ENCODE results near the gene GLIS1.
A peak's percentile ranks its signal among the peaks of the same experiment; 100 is the strongest.
"Not testable (repeated sequence)": the region's sequence is repeated elsewhere in the genome, so short reads cannot be mapped to it uniquely, and the experiment has no call there.

GLIS1 gene

DNA sequence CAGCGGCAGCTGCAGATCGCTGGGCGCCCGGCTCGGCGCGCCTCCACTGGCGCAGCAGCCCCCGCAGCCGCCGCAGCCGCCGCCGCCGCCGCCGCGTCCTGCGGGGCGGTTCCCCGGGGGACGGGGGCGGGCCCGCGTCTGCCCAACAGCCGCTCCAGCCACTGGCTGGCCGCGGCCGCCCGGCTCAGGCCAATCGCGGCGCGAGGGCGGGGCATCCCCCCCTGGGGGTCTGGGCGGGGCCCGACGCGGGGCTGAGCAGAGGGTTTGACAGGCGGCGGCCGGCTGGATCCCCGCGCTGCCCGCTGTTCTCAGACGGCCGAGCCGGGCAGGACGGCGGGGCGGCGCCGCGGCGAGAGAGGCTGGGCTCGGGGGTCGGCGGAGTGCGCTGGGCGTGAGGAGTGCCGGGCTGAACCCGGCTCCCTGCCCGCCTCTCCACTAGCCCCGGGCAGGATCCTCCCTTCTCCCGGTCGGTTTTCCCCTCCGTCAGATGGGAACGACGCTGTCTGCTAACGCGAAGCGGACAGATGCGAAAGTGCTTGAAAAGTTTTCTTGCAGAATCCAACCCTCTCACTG is at the start of gene GLIS1:
GLIS1 (minus strand) TSS at position 56 of the 573 bp plus-strand sequence. CDS start 1,100 bp downstream, outside the sequence.
- DNase-seq (ENCODE audit: insufficient read length, low spot score) (peak; percentile 92), FAIRE-seq (no peak)
- TF ChIP-seq POLR2A (IDR thresholded peaks at IDR 0.05; ENCODE audit: low read depth, low read length) = 0 out of 2 replicates have a peak, but pooled peaks have one; percentile 19

DNA sequence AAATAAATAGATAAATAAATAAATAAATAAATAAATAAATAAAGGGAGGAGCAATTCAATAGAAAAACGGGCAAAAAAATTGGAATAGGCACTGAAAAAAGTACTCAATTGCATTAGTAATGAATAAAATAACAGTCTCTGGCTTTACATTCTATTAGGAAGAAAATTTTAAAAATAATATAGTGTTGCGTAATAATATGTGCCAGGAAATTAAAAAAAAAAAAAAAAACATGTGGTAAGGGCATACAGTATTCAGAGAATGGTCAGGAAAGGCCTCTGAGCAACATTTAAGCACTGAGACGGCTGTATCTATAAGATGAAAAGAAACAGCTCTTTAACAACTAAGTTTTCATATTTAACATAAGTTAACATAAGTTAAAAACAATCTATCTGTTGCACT is 48.7 kb upstream of the GLIS1 start:
- FAIRE-seq (no peak), DNase-seq (ENCODE audit: insufficient read length, low spot score) (no peak)
- no peak for TF ChIP-seq POLR2A (IDR thresholded peaks at IDR 0.05; ENCODE audit: low read depth, low read length)

DNA sequence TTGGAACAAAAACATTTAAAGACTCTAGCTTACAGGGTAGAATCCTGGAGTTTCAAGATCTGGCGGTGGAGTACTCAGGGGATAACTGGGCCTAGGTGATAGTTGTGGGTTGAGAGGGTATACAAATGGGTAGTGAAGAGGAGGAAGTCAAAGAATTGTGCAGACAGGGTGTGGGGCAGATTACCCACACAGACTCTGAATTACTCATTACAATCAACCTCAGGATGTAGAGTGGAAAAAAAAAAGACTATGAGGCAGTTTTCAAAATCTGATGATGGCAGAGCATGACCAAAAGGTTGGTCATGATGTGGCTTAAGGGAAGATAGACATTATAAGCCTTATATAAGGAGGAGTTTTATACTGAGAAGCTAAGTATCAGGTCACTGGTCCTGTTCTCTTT is 44.1 kb upstream of the GLIS1 start:
- FAIRE-seq (no peak), DNase-seq (ENCODE audit: insufficient read length, low spot score) (no peak)
- no peak for TF ChIP-seq POLR2A (IDR thresholded peaks at IDR 0.05; ENCODE audit: low read depth, low read length)

DNA sequence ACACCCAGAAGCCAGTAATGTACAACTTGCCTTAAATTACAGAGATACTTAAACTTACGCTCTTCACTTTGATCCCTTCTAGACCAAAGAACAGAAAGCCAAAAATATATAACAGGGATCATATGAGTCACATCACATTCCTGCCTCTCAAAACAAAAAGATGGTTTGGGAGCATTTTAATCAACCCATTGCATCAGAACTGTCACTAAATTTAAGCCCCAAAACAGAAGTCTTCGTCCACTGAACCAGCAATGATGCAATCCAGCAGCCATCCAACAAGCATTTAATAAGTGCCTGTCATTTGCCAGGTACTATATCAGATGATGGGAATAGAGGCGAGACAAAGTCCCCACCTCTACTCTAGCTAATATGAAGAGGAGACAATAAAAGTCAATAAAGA is 42.7 kb upstream of the GLIS1 start:
- no peak for TF ChIP-seq POLR2A (IDR thresholded peaks at IDR 0.05; ENCODE audit: low read depth, low read length)
- DNase-seq (ENCODE audit: insufficient read length, low spot score) (no peak), FAIRE-seq (no peak)

DNA sequence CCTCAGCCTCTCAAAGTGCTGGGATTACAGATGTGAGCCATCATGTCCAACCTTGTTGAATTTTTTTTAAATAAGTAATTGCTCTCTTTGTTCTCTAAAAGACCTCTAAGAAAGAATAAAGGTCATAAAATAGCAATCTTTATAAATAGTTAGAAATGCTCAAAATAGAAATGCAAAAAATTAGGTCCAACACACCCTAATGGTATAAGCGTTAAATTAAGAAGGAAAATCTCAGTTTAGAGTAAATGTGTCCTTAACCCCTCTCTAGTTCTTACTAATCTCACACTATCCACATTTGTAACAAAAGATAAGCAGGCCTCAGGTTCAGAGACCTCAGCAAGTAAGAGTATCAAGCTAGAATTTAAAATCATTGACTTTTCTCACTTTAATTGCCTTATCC is 38.3 kb upstream of the GLIS1 start:
- FAIRE-seq (no peak), DNase-seq (ENCODE audit: insufficient read length, low spot score) (no peak)
- no peak for TF ChIP-seq POLR2A (IDR thresholded peaks at IDR 0.05; ENCODE audit: low read depth, low read length)

DNA sequence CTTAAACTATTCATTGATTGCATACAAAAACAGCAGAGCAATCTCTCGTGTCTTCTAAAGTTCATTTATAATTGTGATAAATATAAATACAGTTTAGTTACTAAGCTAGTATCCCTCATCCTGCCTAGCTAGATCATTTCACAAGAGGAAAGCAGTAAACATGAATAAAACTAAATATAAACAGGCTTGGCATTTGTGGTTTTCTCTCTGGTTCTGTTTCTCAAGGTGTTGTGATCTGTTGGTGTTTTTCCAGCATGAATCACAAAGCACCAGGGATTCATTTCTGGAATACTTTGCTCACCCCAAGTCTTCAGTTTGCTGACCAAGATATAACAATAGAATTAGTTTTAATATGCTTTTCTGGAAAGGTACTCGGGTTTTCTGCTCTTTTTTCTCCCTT is 32.7 kb upstream of the GLIS1 start:
- TF ChIP-seq POLR2A (IDR thresholded peaks at IDR 0.05; ENCODE audit: low read depth, low read length) = no peak
- no peak for DNase-seq (ENCODE audit: insufficient read length, low spot score)
- FAIRE-seq = peak; percentile 43

DNA sequence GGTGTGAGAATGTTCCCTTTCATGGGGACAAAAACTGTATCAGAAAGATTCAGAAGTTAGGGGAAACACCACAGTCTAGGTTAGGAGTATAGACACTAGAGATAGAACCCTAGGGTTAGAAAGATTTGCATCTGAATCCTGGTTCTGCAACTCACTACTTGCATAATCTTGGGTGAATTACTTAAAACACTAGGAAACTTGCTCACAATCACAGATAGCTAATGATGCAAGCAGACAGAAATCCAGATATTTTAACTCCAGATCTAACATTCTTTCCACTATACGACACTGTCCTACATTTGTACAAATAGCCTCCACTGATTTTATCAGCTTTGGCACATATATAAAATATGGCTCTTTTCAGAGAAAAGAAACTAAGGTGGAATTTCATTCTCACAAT is 30.8 kb upstream of the GLIS1 start:
- DNase-seq (ENCODE audit: insufficient read length, low spot score) (no peak), FAIRE-seq (no peak)
- TF ChIP-seq POLR2A (IDR thresholded peaks at IDR 0.05; ENCODE audit: low read depth, low read length) = no peak

DNA sequence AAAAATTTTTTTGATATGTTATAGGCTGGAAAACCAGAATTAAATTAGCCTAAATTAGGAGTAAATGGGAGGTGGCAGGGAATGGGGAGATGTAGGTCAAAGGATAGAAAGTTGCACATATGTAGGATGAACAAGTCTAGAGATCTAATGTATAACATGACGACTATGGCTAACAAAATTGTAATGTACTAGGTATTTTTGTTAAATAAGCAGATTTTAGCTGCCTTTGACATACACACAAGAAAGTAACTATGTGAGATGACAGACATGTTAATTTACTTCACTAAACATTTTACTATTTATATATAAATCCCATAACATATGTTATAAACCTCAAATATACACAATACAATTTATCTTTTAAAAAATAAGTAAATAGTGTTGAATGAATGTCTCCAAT is 30.2 kb upstream of the GLIS1 start:
- FAIRE-seq (no peak), DNase-seq (ENCODE audit: insufficient read length, low spot score) (no peak)
- no peak for TF ChIP-seq POLR2A (IDR thresholded peaks at IDR 0.05; ENCODE audit: low read depth, low read length)

DNA sequence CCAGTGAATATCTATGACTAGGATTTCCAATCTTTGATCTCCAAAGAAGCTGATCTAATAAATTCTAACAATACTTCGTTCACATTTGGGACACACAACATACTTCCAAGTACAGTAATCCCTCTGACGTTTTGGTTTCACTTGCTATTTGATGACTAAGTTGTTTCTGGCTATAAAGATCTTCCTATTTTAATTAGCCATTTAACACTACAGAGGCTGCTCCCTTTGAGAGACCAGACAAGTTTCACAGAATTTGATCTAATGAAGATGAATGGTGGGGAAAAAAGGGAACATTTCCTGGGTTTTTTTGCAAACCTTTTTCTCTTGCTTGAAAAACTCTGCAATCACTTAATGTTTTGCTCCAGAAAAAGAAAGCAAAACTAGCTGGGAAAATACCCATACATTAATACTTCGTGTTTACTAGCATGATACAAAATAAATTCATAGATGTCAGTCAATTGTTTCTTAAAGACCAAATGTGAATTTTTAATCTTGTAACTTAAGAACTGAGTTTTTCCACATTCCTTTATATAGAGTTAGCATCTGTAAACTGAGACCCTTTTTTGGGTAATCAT is 28.0 kb upstream of the GLIS1 start:
- no peak for TF ChIP-seq POLR2A (IDR thresholded peaks at IDR 0.05; ENCODE audit: low read depth, low read length)
- DNase-seq (ENCODE audit: insufficient read length, low spot score) = no peak
- FAIRE-seq = peak; percentile 60

DNA sequence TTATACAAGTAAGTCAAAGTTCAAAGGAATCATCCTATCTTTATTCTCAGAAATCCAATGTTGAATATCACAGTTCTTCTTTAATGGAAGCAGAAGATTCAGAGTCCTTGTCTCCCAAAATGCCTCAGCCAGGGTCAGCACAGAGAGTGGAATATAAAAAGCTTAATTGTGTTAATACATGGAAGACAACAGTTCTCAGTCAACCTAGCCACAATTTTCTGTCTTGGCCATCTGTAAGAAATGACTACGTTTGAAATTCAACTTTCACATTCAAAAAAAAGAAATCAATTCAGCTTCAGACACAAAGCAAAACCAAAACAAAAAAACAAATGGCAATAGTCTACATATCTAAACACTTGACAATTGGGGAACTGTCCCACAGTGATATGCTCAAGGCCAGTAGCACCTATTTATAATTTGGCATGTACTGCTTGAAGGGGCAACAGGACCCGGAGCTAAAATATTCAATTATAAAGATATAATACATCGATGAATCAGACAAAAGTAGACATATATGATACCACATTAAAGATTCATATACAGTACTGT is 27.3 kb upstream of the GLIS1 start:
- FAIRE-seq (no peak), DNase-seq (ENCODE audit: insufficient read length, low spot score) (no peak)
- no peak for TF ChIP-seq POLR2A (IDR thresholded peaks at IDR 0.05; ENCODE audit: low read depth, low read length)

DNA sequence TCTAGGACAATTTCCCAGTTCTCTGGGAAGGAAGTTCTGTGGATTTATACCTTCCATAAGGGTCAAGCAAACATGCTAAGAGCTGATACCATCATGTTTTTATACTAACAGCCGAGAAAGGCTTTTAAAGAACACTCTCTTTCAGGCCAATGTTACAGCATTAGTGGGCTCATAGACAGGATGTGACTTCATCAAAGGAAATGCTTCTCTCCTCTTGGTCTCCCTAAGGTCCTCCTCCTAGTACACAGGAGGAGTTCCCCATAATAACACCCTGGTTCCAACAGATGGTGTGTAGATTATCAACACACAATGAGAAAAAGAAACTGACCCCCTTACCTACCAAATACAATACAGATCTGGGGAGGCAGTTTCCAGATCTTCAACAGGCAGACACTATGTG is 26.7 kb upstream of the GLIS1 start:
- FAIRE-seq = peak; percentile 41
- TF ChIP-seq POLR2A (IDR thresholded peaks at IDR 0.05; ENCODE audit: low read depth, low read length) = no peak
- DNase-seq (ENCODE audit: insufficient read length, low spot score) = no peak

DNA sequence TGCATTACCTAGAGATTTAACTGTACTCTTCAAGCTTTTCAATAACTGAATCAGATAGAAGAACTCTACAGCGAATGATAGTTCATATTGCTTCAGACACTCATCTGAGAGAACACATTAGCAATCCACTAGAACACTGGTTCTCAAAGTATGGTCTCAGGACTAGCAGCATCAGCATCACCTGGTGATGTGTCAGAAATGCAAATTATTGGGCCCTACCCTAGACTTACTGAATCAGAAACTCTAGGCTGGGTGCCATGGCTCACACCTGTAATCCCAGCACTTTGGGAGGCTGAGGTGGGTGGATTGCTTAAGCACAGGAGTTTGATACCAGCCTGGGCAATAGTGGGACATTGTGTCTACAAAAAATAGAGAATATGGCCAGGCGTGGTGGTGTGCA is 24.9 kb upstream of the GLIS1 start:
- FAIRE-seq (peak; percentile 36), DNase-seq (ENCODE audit: insufficient read length, low spot score) (no peak)
- TF ChIP-seq POLR2A (IDR thresholded peaks at IDR 0.05; ENCODE audit: low read depth, low read length) = no peak

DNA sequence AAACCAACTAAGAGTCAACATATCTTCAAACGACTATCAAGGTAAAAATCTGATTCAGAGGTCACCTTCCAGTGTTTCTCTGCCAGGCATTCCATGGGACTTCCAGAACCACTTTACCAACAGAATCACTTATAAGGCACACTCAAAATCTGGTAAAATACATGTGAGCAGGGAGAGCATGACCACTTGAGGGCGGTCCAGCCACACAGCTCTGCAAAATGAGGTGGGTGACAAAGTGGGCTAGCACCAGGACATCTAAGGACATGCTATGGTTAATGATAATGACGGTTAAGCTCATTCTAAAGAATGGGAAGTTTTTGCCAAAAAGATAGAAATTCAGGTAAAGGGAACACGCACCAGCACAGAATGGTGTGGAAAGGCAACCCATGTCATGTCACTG is 24.5 kb upstream of the GLIS1 start:
- DNase-seq (ENCODE audit: insufficient read length, low spot score) (no peak), FAIRE-seq (no peak)
- TF ChIP-seq POLR2A (IDR thresholded peaks at IDR 0.05; ENCODE audit: low read depth, low read length) = no peak

DNA sequence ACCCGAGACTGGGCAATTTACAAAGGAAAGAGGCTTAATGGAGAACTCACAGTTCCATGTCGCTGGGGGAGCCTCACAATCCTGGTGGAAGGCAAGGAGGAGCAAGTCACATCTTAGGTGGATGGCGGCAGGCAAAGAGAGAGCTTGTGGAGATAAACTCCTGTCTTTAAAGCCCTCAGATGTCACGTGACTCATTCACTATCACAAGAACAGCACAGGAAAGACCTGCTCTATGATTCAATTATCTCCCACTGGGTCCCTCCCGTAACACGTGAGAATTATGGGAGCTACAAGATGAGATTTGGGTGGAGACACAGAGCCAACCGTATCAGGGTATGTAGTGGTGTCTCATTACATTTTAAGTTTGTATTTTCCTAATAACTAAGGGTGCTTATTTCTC is 21.5 kb upstream of the GLIS1 start:
- DNase-seq (ENCODE audit: insufficient read length, low spot score); FAIRE-seq: not testable (repeated sequence)

DNA sequence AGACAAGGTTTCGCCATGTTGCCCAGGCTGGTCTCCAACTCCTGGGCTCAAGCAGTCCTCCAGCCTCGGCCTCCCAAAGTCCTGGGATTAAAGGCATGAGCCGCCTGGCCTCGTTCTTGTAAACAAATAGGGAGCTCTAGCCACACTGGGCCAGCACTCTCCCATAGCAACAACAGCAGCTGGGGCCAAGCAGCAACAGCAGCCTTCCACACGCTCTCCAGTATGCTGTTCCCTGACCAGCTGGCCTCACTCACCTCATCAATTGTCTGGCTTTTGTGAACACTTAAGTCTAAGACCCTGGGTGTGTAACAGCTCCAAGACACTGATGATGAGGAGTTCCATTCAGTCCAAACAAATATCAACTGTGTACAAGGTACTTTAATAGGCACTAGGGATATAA is 16.9 kb upstream of the GLIS1 start:
- FAIRE-seq = no peak
- TF ChIP-seq POLR2A (IDR thresholded peaks at IDR 0.05; ENCODE audit: low read depth, low read length) = no peak
- DNase-seq (ENCODE audit: insufficient read length, low spot score) = no peak

All from H54 (cell line).